HG03460 (cell line): Measurements from ENCODE around the gene TSPAN16.
"Not testable (repeated sequence)": the region's sequence is repeated elsewhere in the genome, so short reads cannot be mapped to it uniquely, and the experiment has no call there.

Experiments
- ATAC-seq: cut with Tn5 transposase; IDR thresholded peaks from one replicate; pipeline ENCODE4 v1.9.1; 2021; ENCODE audit not compliant: unreplicated experiment

TSPAN16 gene

GRCh38 chr19:11342429-11342828 lies 46.5 kb downstream of the TSPAN16 start:
- no peak for ATAC-seq

- no peak for ATAC-seq
Measured at GRCh38 chr19:11345122-11345803, 49.3 kb downstream of the TSPAN16 start.

GRCh38 chr19:11346104-11346940 lies 50.4 kb downstream of the TSPAN16 start, which contains the start of the genes CCDC159 and TMEM205:
CCDC159 (plus strand) TSS chr19:11346519; CDS start chr19:11346607, 88 bp downstream.
TMEM205 (minus strand) TSS chr19:11346268; CDS start chr19:11345619, 649 bp downstream.
- peak; percentile 87 for ATAC-seq

GRCh38 chr19:11347546-11348039 lies 51.6 kb downstream of the TSPAN16 start:
- no peak for ATAC-seq

- no peak for ATAC-seq
Measured at GRCh38 chr19:11349171-11349570, 53.2 kb downstream of the TSPAN16 start.

- ATAC-seq: not testable (repeated sequence)
Measured at GRCh38 chr19:11354102-11354501, 58.1 kb downstream of the TSPAN16 start.

- ATAC-seq: no peak
Measured at GRCh38 chr19:11355160-11356073, 59.5 kb downstream of the TSPAN16 start, which contains the start of gene PLPPR2. PLPPR2 (plus strand) TSS chr19:11355432; CDS start chr19:11357674, 2,242 bp downstream.

- ATAC-seq: no peak
Measured at GRCh38 chr19:11356074-11356397, 60.1 kb downstream of the TSPAN16 start.

- no peak for ATAC-seq
Measured at GRCh38 chr19:11356676-11357550, 61.0 kb downstream of the TSPAN16 start.

GRCh38 chr19:11359421-11359820 lies 63.5 kb downstream of the TSPAN16 start:
- no peak for ATAC-seq

- ATAC-seq: no peak
Measured at GRCh38 chr19:11361037-11361770, 65.2 kb downstream of the TSPAN16 start.

- no peak for ATAC-seq
Measured at GRCh38 chr19:11361771-11362731, 66.1 kb downstream of the TSPAN16 start.

- ATAC-seq: no peak
Measured at GRCh38 chr19:11363881-11364280, 67.9 kb downstream of the TSPAN16 start.

- no peak for ATAC-seq
Measured at GRCh38 chr19:11364296-11364904, 68.4 kb downstream of the TSPAN16 start.

- ATAC-seq: no peak
Measured at GRCh38 chr19:11364935-11365334, 69.0 kb downstream of the TSPAN16 start.
